ENCODE data around the gene VWC2.

GRCh38 chr7:49821181-49821580 is 47.7 kb downstream of the VWC2 start:
- TF ChIP-seq POLR2A (IDR thresholded peaks at IDR 0.05) (no peak), POLR2AphosphoS5 (IDR thresholded peaks at IDR 0.05) (no peak)
- TF ChIP-seq, protein P1, sequence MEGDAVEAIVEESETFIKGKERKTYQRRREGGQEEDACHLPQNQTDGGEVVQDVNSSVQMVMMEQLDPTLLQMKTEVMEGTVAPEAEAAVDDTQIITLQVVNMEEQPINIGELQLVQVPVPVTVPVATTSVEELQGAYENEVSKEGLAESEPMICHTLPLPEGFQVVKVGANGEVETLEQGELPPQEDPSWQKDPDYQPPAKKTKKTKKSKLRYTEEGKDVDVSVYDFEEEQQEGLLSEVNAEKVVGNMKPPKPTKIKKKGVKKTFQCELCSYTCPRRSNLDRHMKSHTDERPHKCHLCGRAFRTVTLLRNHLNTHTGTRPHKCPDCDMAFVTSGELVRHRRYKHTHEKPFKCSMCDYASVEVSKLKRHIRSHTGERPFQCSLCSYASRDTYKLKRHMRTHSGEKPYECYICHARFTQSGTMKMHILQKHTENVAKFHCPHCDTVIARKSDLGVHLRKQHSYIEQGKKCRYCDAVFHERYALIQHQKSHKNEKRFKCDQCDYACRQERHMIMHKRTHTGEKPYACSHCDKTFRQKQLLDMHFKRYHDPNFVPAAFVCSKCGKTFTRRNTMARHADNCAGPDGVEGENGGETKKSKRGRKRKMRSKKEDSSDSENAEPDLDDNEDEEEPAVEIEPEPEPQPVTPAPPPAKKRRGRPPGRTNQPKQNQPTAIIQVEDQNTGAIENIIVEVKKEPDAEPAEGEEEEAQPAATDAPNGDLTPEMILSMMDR (IDR thresholded peaks at IDR 0.05): no peak
